CD14-positive monocyte (primary cell): ENCODE results near the gene GUCY2D. TPM values are rescaled to one million over a fixed set of nuclear protein-coding genes. Genes with fewer than 3 reads are reported as not detected.
"Not testable (repeated sequence)": the region's sequence is repeated elsewhere in the genome, so short reads cannot be mapped to it uniquely, and the experiment has no call there.

ENCODE experiments used
- DNase-seq, 3 donors: peaks; one replicate each; pipeline ENCODE4 v3.0.0-alpha.2; 2011 to 2022
- H2AFZ ChIP-seq: 2 replicates; pipeline ENCODE4 v1.6.0; 2012; ENCODE audit warnings: mild to moderate bottlenecking, low read depth, low read length, inconsistent platforms; ENCODE audit not compliant: insufficient read depth, poor library complexity, severe bottlenecking
- H3K27ac ChIP-seq, 2 donors: 1 replicate in 1 of 2; 2 replicates in 1 of 2; pipeline ENCODE4 v1.5.1; 2012 to 2013; ENCODE audit warnings: low read length in 2 of 2, control low read depth in 1 of 2, inconsistent platforms in 1 of 2, low read depth in 1 of 2, mild to moderate bottlenecking in 1 of 2
- H3K27me3 ChIP-seq, 2 donors: one replicate each; pipeline versions ENCODE4 v1.6.0 to v1.6.1; 2011 to 2013; ENCODE audit warnings: low read length in 2 of 2; ENCODE audit not compliant: control insufficient read depth in 2 of 2, insufficient read depth in 2 of 2
- H3K36me3 ChIP-seq, 2 donors: replicated peaks in 1 of 2; 1 replicate in 1 of 2; 2 replicates in 1 of 2; pipeline versions ENCODE4 v1.5.1 to v1.6.1; 2012 to 2013; ENCODE audit warnings: low read length in 2 of 2, control low read depth in 1 of 2, inconsistent platforms in 1 of 2, mild to moderate bottlenecking in 1 of 2; ENCODE audit not compliant: insufficient read depth in 2 of 2, control insufficient read depth in 1 of 2
- H3K4me1 ChIP-seq, 2 donors: 1 replicate in 1 of 2; 2 replicates in 1 of 2; pipeline versions ENCODE4 v1.5.1 to v1.6.1; 2012 to 2013; ENCODE audit warnings: low read length in 2 of 2, control low read depth in 1 of 2, inconsistent platforms in 1 of 2, mild to moderate bottlenecking in 1 of 2, moderate library complexity in 1 of 2; ENCODE audit not compliant: insufficient read depth in 2 of 2, control insufficient read depth in 1 of 2
- H3K4me2 ChIP-seq: replicated peaks from 2 replicates; pipeline ENCODE3; 2012; ENCODE audit warnings: low read length, moderate library complexity, mild to moderate bottlenecking; ENCODE audit not compliant: poor library complexity, severe bottlenecking; ENCODE audit errors: extremely low read depth
- H3K4me3 ChIP-seq, 3 experiments: fragments of 200-600 bp in 1 of 3; sonication (generic) in 1 of 3; replicated peaks in 1 of 3; 1 replicate in 2 of 3; 2 replicates in 1 of 3; pipeline ENCODE4 v1.5.1; 2011 to 2013; ENCODE audit warnings: low read length in 3 of 3, mild to moderate bottlenecking in 3 of 3, control low read depth in 2 of 3, low read depth in 2 of 3, inconsistent platforms in 1 of 3, moderate library complexity in 1 of 3
- H3K79me2 ChIP-seq: 2 replicates; pipeline ENCODE4 v1.6.0; 2012; ENCODE audit warnings: mild to moderate bottlenecking, control low read depth, inconsistent platforms, low read length, moderate library complexity; ENCODE audit not compliant: insufficient read depth
- H3K9ac ChIP-seq: 2 replicates; pipeline ENCODE4 v1.6.0; 2017; ENCODE audit warnings: low read length, mild to moderate bottlenecking; ENCODE audit not compliant: insufficient read depth, poor library complexity, severe bottlenecking
- H3K9me3 ChIP-seq, 2 donors: replicated peaks in 1 of 2; 1 replicate in 1 of 2; 2 replicates in 1 of 2; pipeline versions ENCODE4 v1.5.1 to v1.6.1; 2012 to 2013; ENCODE audit warnings: low read length in 2 of 2, control low read depth in 1 of 2; ENCODE audit not compliant: control insufficient read depth in 1 of 2, insufficient read depth in 1 of 2
- H4K20me1 ChIP-seq: 2 replicates; pipeline ENCODE4 v1.6.0; 2012; ENCODE audit warnings: mild to moderate bottlenecking, low read length, control low read depth, moderate library complexity; ENCODE audit not compliant: insufficient read depth
- H3K27ac Mint-ChIP-seq, 7 donors: one replicate each; pipeline ENCODE4 v1.8.0; 2020; ENCODE audit warnings: mild to moderate bottlenecking in 7 of 7, mixed read lengths in 7 of 7, moderate library complexity in 6 of 7, inconsistent platforms in 2 of 7
- H3K27me3 Mint-ChIP-seq, 3 donors: one replicate each; pipeline ENCODE4 v1.8.0; 2021 to 2022; ENCODE audit warnings: low read depth in 3 of 3, mild to moderate bottlenecking in 3 of 3, mixed read lengths in 3 of 3, moderate library complexity in 3 of 3, inconsistent platforms in 1 of 3
- H3K36me3 Mint-ChIP-seq, 2 donors: one replicate each; pipeline ENCODE4 v1.8.0; 2020; ENCODE audit warnings: mixed read lengths in 2 of 2, inconsistent platforms in 1 of 2, mild to moderate bottlenecking in 1 of 2
- H3K4me1 Mint-ChIP-seq: one replicate; pipeline ENCODE4 v1.8.0; 2020; ENCODE audit warnings: mild to moderate bottlenecking, mixed read lengths
- H3K4me3 Mint-ChIP-seq, 2 donors: one replicate each; pipeline ENCODE4 v1.8.0; 2020; ENCODE audit warnings: mild to moderate bottlenecking in 2 of 2, mixed read lengths in 2 of 2, moderate library complexity in 1 of 2
- H3K9me3 Mint-ChIP-seq, 7 donors: one replicate each; pipeline ENCODE4 v1.8.0; 2020 to 2022; ENCODE audit warnings: mixed read lengths in 7 of 7, mild to moderate bottlenecking in 6 of 7, moderate library complexity in 6 of 7, inconsistent platforms in 2 of 7
- WGBS: methylation state at CpG from one replicate; pipeline ENCODE4 v1.1.5; 2013; ENCODE audit warnings: missing lambda C conversion rate; ENCODE audit not compliant: insufficient coverage; 5-methylcytosine and 5-hydroxymethylcytosine counted together
- intact Hi-C, 2 donors: fragments of 100-400 bp; cut with micrococcal nuclease; formaldehyde crosslinking; loops; one replicate each; pipeline versions ENCODE4 v1.15.0 to v1.15.1; 2023
- polyA plus RNA-seq, 3 donors: library from polyadenylated mRNA; depleted of rRNA in 1 of 3; unstranded in 2 of 3; stranded (reverse) in 1 of 3; fragments of 300-500 nt in 2 of 3; fragments of >200 nt in 1 of 3; fragmentation: Illumina TruSeq in 2 of 3; gene quantifications; 1 replicate in 2 of 3; 2 replicates in 1 of 3; pipeline ENCODE4 v1.2.3, GENCODE V29; 2012 to 2021
- TF ChIP-seq, protein P1 (sequence below): fragments of 200-600 bp; IDR thresholded peaks from one replicate; pipeline ENCODE4 v1.8.0; 2022; ENCODE audit warnings: antibody characterized with exemption, mild to moderate bottlenecking

GUCY2D gene
- polyA plus RNA-seq, 3 donors = 0.04 to 0.46 TPM; not detected in 1

DNA sequence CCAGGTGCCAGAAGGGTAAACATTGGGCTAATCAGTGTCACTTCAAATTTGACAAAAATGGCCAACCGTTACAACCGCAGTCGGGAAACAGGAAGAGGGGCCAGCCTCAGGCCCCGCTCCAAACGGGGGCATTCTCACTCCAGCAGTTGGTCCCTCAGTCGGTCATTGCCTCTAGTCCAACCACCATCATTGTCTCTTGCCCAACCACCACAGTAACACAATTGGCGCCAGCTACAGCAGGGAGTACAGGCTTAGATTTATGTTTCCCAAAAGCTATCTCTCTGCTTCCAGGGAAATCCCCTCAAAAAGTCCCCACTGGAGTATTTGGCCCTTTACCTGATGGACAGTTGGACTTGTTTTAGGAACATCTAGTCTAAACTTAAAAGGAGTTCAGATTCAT is 56.7 kb downstream of the GUCY2D start:
- peaks cover 9 to 16% of the 10 kb centered on the region in 2 donors for H3K27me3 ChIP-seq

GRCh38 chr17:8060274-8060673 is 57.9 kb downstream of the GUCY2D start:
- TF ChIP-seq, protein P1, sequence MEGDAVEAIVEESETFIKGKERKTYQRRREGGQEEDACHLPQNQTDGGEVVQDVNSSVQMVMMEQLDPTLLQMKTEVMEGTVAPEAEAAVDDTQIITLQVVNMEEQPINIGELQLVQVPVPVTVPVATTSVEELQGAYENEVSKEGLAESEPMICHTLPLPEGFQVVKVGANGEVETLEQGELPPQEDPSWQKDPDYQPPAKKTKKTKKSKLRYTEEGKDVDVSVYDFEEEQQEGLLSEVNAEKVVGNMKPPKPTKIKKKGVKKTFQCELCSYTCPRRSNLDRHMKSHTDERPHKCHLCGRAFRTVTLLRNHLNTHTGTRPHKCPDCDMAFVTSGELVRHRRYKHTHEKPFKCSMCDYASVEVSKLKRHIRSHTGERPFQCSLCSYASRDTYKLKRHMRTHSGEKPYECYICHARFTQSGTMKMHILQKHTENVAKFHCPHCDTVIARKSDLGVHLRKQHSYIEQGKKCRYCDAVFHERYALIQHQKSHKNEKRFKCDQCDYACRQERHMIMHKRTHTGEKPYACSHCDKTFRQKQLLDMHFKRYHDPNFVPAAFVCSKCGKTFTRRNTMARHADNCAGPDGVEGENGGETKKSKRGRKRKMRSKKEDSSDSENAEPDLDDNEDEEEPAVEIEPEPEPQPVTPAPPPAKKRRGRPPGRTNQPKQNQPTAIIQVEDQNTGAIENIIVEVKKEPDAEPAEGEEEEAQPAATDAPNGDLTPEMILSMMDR = peak; percentile 91
- H3K9me3 ChIP-seq = no peaks in the 10 kb centered on the region
- H3K36me3 ChIP-seq = no peaks in the 10 kb centered on the region
- H4K20me1 ChIP-seq = no peaks in the 10 kb centered on the region
- no peak overlapping the region for H3K4me3 ChIP-seq
- peak; percentile 55 to 76 (median 67) for DNase-seq
- H3K9ac ChIP-seq = no peak overlapping the region
- no peaks in the 10 kb centered on the region for H3K36me3 Mint-ChIP-seq
- H3K9me3 Mint-ChIP-seq = peaks cover 0 to 3% (median 0%) of the 10 kb centered on the region in 7 donors
- peaks cover 37 to 38% of the 10 kb centered on the region in 2 donors for H3K4me1 ChIP-seq
- peaks cover 22 to 44% (median 28%) of the 10 kb centered on the region in 3 donors for H3K27me3 Mint-ChIP-seq
- peaks cover 9 to 22% of the 10 kb centered on the region in 2 donors for H3K27me3 ChIP-seq
- no peak overlapping the region for H2AFZ ChIP-seq
- no peak overlapping the region for H3K4me2 ChIP-seq
- H3K79me2 ChIP-seq = no peaks in the 10 kb centered on the region
- H3K27ac ChIP-seq = no peak overlapping the region
- intact Hi-C loops = loop anchor here (2.0 to 5.0 kb wide), 3 partner anchors 51 to 241 kb away; no protein-coding TSS in a partner anchor
- peaks cover 41% of the 10 kb centered on the region for H3K4me1 Mint-ChIP-seq
- 0% methylated on average over 1 of the region's 10 CpGs for WGBS
- no peak overlapping the region for H3K27ac Mint-ChIP-seq
- H3K4me3 Mint-ChIP-seq = no peak overlapping the region

More for the DNA sequence above, 56.7 kb downstream of the GUCY2D start:
- Mint-ChIP-seq H3K36me3 (no peaks in the 10 kb centered on the region), H3K4me1 (peaks cover 44% of the 10 kb centered on the region), H3K9me3 (peaks cover 0 to 3% (median 0%) of the 10 kb centered on the region in 7 donors), H3K27ac (no peak overlapping the region), H3K4me3 (no peak overlapping the region), H3K27me3 (peaks cover 20 to 33% (median 20%) of the 10 kb centered on the region in 3 donors)
- 0% methylated on average over 6 of the region's 7 CpGs for WGBS
- Histone ChIP-seq H4K20me1 (no peaks in the 10 kb centered on the region), H3K4me1 (peaks cover 40 to 42% of the 10 kb centered on the region in 2 donors), H3K79me2 (no peaks in the 10 kb centered on the region), H3K27ac (no peak overlapping the region), H3K4me3 (no peak overlapping the region), H3K36me3 (no peaks in the 10 kb centered on the region), H3K9ac (no peak overlapping the region), H3K9me3 (no peaks in the 10 kb centered on the region), H2AFZ (no peak overlapping the region), H3K4me2 (no peak overlapping the region)
- TF ChIP-seq, protein P1 = no peak
- DNase-seq = peak in 1 of 3 donors; percentile 21
- intact Hi-C loops = loop anchor here (5.0 to 10.0 kb wide), 4 partner anchors 72 to 1047 kb away; partner anchors contain the start of gene RNASEK (in 1 of the 2)

DNA sequence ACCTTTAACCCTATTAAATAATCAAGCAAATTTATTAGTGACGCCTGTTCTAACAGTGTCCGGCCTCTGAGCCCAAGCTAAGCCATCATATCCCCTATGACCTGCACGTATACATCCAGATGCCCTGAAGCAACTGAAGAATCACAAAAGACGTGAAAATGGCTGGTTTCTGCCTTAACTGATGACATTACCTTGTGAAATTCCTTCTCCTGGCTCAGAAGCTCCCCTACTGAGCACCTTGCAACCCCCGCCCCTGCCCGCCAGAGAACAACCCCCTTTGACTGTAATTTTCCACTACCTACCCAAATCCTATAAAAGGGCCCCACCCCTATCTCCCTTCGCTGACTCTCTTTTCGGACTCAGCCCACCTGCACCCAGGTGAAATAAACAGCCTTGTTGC is 59.4 kb downstream of the GUCY2D start:
- intact Hi-C loops = loop anchor here (2.0 to 5.0 kb wide), 3 partner anchors 49 to 239 kb away; no protein-coding TSS in a partner anchor
- 96% methylated on average over 7 of the region's 8 CpGs for WGBS
- not testable (repeated sequence) for H3K9me3 Mint-ChIP-seq, H3K36me3 Mint-ChIP-seq, H3K4me3 ChIP-seq, H3K27ac ChIP-seq, DNase-seq, H4K20me1 ChIP-seq, H3K79me2 ChIP-seq, H3K9me3 ChIP-seq, H3K27ac Mint-ChIP-seq, H3K4me2 ChIP-seq, H3K36me3 ChIP-seq, H2AFZ ChIP-seq, H3K9ac ChIP-seq
- H3K4me1 Mint-ChIP-seq = peaks cover 32% of the 10 kb centered on the region
- H3K27me3 Mint-ChIP-seq = peaks cover 22 to 44% (median 28%) of the 10 kb centered on the region in 3 donors
- peaks cover 9 to 22% of the 10 kb centered on the region in 2 donors for H3K27me3 ChIP-seq
- peaks cover 25 to 28% of the 10 kb centered on the region in 2 donors for H3K4me1 ChIP-seq
- H3K4me3 Mint-ChIP-seq = peak overlapping the region in 1 of 2 donors; percentile 63
